ENCODE results near the gene EPB41L5. TPM values are rescaled to one million over a fixed set of nuclear protein-coding genes. Genes with fewer than 3 reads are reported as not detected.
A peak's percentile ranks its signal among the peaks of the same experiment; 100 is the strongest.
"Not testable (repeated sequence)": the region's sequence is repeated elsewhere in the genome, so short reads cannot be mapped to it uniquely, and the experiment has no call there.

EPB41L5 gene
- total RNA-seq, 1 experiment from 2014 or later = 5.0 TPM

DNA sequence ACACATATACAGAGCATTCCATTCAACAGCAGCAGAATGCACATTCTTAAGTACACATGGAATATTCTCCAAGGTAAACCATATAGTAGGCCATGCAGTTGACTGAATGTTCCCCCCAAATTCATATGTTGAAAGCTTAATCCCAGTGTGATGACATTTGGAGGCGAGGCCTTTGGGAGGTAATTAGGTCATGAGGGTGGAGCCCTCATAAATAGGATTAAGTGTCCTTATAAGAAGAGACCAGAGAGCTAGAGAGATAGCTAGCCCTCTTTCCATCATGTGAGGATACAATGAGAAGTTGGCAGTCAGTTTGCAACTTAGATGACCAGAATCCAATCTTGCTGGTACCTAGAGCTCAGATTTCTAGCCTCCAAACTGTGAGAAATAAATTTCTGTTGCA lies 182.7 kb downstream of the EPB41L5 start:
- DNase-seq (ENCODE audit: low read depth) = no peak

DNA sequence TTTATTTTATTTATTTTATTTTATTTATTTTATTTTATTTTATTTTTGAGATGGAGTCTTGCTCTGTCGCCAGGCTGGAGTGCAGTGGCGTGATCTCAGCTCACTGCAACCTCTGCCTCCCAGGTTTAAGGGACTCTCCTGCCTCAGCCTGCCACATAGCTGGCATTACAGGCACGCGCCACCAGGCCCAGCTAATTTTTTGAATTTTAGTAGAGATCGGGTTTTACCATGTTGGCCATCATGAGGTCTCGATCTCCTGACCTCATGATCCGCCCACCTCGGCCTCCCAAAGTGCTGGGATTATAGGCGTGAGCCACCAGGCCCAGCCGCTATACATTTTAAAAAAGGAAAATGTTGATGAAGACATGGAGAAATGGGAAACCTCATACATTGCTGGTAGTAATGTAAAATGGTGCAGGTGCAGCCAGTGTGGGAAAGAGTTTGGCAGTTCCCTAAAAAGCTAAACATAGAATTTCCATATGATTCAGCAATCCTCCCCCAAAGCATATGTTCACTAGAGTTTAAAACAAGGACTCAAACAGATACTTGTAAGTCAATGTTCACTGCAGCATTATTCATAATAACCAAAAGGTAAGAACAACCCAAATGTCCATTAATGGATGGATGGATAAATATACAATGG lies 187.1 kb downstream of the EPB41L5 start:
- not testable (repeated sequence) for DNase-seq (ENCODE audit: low read depth)

DNA sequence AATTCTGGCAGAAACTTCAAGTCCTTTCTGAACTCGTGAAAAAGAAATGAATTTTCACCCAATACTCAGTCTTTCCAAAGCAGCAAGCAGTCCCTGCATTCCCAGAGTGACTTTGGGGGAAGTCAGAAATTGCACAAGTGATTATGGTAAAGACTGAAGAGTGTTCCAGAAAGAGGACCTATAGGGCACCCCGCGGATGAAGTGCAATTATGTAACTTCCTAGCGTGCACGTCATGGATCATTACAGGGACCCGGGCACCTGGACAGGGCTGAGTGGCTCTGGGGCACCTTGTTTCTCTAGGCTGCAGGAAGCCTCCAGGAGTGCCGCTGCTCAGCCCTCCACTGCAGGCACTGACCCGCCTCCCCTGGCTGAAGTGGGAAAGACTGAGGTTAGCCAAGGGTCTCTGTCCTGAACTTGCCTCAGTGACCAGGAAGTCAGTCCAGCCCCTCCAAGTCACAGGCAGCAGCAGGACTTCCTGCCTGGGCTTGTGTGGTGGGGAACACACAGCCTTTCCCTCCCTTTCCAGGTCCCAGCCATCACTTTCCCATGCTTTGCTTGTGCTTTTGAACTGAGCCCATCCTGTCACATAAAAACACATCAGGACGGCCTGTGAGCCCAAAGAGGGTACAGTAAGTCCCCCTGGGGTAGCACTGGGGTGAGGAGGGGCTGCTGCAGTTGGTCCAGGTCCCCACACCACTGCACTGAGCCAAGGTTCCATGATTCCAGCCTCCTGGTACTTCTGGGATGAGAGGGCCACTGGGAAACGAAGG lies 190.6 kb downstream of the EPB41L5 start:
- DNase-seq (ENCODE audit: low read depth) = no peak

DNA sequence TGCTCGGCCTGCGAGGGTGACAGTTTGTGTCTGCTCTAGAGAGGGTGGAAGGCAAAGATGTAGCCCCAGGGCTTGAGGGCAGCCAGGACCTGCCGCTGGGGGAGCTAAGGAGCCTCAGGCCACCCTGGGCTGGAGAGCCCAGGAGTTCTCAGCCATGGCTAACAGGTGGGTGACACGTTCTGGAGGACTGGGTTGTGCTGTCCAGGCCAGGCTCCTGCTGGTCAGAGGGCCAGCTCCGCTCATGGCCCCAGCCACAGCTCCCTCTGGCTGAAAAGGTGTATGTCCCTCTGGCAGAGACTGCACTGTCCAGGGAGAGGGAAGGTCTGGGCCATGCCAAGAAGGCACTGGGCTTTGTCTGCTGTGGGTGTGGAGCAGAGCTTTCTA lies 191.1 kb downstream of the EPB41L5 start:
- DNase-seq (ENCODE audit: low read depth) = no peak

DNA sequence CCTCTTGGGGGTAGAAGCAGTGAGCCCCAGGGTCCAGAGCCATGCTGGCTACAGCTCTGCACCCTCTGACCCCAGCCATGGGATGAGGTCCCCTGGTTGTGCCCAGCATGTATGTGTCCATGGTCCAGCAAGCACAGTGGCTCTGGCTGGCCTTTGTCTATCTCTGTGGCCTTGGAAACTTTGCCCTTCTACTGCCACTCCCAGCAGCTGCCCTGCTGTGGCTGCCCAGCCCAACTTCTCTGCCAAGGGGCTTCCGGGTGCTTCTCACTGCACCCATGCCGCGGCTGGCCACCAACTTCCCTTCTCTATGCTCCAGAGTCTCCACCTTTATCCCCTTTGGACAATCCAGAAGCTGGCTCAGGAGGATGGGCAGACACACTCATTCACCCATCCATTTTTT lies 191.5 kb downstream of the EPB41L5 start:
- no peak for DNase-seq (ENCODE audit: low read depth)

DNA sequence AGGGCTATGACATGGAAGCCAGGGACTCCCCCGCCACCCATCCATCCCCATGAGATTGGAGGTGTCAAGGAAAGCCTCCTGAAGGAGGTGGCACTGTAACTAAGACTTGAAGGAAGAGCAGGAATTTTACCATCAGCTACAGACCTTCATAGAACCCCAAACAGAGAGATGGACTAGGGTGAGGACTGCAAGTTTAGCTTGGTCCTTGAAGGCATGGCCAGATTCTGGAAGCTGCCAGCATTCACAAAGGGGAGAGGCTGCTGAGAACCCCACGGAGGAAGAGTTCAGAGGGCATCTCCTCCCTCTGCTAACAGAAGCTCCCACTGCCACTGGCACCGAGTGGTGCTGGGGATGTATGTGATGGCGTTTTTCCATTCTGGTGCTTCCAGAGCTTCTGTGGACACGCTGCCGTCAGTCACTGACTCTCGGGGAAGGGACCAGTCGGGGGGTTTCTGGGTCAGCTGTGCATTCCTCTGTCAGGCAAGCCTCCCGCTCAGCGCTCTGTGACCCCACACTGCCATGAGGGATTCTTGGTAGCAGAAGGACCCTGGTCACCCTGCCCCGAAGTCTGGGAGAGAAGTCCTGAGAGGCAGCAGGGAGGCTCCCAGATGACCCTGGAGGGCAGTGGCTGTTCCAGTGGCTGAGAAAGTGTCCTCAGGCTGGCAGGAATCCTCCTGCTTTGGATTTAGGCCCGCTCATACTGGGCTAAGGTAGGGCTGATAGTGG lies 192.2 kb downstream of the EPB41L5 start:
- DNase-seq (ENCODE audit: low read depth) = no peak

DNA sequence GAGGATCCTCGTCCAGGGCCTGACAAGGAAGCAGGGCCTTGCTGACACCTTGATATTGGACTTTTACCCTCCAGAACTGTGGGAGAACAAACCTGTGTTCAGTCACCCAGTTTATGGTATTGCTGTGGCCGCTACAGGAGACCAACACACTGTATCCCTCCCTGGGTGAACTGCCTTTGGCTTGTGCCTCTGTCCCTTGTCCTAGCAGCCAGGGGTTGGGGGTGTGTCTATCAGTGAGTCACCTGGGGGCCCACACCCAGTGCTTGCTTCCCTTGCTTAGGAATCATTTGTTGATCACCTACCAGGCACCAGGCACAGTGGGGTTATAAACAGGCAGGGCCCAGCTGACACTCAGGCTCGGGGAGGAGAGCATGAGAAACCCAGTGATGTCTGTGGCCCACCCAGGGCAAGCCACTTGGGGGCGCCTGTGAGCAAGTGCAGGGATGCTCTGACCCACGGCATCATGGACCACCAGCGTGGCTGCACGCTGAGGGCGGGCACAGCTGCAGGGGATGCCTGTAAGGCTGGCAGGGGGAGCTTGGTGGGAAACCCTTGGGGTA lies 193.2 kb downstream of the EPB41L5 start:
- DNase-seq (ENCODE audit: low read depth) = peak; percentile 15

DNA sequence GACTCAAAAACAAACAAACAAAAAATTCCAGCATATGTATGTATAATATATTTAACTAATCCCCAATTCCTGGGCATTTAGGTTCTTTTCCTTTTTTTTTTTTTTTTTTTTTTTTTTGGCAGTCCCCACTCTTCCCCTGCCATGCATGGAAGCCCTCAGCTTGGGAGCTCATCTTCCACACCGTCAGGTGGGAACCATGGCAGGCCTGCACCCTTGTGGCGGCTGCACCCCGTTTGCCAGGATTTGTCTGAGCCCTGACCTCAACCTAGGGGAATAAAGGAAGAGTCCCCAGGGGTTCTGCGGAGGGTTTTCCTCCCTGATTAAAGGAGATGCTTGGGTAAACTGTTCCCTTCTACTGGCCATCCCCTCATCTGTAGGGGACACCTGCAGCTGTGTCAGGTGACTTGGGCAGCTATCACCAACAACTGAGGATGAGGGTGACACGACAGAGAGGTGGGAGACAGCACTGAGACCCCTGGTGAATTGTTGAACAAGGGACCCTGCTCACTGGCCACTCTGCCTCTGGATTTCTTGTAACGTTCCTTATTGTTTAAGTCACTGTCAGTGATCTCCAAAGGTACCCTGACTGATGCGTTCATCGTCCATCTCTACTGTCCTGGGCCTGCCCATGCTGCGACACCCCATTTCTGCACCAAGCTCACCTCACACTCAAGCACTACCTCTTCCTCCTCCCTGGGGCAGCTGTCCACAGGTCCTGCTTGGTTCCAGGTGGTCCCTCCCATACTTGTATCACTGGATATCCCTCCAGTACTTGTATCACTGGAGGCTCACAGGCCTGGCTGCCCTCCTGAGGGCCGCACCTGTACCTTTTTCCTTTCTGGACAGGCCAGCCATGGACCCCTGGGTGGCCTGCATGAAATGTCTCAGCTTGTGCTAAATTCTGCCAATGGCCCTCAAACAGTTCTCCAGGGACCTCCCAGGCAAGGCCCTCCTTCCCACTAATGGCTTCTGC lies 195.8 kb downstream of the EPB41L5 start:
- no peak for DNase-seq (ENCODE audit: low read depth)

DNA sequence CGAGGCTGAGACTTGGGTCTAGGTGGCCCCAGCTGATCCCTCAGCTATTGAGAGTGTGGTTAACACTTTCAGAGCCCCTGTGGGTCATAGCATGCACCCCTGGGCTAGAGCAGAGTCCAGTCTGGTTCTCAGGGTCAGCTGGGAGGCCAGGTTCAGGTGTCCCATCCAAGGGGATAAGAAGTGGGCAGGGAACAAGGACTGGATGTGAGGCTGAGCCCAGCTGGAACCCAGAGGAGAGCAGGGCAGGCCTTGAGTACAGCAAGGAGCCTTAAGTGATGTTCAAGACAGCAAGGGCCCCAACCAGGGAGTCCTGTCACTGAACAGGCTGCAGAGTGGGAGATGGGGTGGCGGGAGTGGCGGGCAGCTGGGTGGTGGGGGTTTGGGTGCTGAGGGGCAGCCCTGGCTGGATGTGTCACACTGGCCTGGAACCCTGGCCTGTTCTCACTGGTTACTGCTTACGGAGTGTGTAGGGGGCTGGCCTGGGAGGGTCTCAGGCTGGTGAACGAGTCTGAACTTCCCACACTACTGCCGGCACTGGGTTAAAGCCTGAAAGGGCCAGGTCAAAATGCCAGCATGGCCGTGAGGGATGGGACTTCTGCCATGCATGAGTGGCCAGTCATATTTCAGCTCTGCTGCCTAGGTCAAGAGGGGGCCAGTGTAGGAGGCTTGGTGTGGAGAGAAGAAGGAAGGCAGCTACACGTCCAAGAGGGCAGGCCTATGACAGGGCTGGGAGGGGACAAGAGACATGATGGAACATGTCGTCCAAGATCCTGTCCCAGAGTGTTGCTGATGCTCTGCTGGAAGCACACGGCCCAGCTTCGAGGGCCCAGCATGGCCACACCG lies 196.8 kb downstream of the EPB41L5 start:
- DNase-seq (ENCODE audit: low read depth) = no peak

DNA sequence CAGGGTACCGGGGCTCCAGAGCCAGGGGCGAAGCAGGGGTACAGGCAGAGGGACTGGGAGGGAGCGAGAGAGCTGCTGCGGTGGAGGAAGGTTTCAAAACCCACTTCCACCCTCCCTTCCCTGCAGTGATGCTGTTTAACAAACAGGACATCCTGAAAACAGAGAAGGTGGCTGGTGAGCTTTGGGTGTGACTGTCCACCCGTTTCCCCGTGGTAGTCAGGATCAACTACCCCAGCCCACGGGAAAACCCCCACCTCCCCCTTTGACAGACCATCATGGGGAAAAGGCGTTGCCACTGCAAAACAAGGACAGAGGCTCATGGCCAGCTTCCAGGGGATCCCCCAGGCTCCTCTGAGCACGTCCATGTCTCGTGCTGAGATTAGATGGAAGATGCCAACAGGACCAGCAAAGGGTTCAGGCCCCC lies 197.4 kb downstream of the EPB41L5 start:
- DNase-seq (ENCODE audit: low read depth) = no peak

DNA sequence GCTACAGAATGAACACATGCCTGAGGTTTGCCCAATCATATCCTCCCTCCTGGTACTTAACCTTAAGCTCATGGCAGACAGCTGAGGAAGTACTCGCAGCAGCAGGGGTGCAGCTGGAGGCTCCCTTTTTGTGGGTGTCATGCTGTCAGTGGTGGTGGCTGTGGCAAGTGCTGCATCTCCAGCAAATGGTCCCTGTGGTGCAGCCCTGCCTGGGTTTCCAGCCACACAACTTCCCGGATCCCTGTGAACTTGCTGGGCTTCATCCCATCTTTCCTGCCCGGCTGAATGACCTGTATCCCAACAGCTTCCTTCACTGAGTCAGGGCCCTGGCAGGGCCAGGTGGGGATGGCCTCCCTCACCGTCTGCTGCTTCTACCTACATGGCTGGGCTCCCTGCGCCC lies 205.3 kb downstream of the EPB41L5 start:
- no peak for DNase-seq (ENCODE audit: low read depth)

DNA sequence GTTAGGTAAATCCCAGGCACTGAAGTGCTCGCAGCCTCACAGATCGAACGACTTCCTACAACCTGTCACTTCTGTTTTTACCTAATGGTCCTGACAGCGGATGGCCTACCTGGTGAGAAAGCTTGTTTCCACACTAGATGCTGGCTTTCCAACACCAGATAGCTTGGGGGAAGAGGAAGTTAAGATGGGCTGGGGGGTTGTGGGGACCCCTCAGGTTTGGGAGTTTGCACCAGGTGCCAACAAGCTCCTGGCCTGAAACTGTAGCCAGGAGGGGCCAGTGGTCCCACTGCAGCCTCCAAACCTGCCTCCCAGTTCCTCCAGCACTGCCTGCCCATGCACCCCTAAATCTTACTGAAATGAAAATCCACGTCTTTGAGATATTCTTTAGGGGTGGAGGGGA lies 206.4 kb downstream of the EPB41L5 start:
- no peak for DNase-seq (ENCODE audit: low read depth)

DNA sequence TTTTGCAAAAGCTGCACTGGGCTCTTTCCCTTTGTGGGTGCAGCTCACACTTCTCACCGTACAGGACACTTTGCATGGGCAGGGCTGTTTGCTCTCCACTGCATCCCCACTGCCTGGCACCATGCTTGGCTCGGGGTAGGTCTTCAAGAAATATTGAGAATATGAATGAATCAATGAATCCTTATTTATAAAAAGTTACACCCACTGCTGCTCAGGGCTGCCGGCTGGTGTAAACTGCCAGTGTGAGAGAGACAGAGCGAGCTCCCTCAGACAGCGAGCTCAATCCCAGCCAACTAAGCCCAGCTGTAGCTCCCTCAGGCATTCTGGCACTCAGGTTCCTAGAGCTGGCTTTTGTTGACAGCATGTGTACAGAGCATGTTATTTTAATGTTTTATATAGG lies 206.9 kb downstream of the EPB41L5 start:
- DNase-seq (ENCODE audit: low read depth) = no peak

DNA sequence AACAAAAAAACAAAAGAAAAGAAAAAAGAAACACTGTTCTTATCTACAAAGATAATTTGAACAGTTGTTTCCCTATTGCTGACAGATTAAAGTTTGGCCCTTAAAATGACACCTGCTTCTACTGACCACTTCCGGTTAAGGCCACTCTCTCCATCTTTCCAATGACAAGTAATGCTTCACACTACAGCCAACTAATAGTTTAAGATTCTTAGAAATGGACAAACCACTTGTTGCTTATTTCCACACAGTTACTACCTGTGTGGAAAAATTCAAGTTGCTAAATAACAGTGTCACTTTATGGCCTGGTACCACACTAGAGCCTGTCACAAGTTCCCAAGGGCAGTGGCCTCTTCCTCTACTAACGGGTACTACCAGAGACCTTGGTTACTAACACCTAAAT lies 207.9 kb downstream of the EPB41L5 start:
- no peak for DNase-seq (ENCODE audit: low read depth)

DNA sequence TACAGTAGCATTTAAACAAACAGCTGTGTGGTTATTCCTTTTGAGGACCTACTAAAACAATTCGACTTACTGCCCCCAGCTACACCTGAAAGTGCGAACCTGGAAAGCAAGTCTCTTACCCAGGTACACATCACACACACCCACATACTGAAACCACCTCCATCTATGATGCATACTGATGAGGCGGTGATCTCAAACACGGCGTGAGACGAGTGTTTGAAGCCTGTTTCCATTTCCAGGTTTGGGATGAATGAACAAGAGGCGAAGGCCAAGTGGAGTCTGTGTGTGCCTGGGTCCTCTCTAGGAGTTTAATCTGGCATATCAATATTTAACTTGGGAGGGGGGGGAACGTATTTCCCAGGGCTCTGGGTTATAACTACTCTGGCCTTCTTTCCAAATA lies 208.7 kb downstream of the EPB41L5 start:
- no peak for DNase-seq (ENCODE audit: low read depth)

DNA sequence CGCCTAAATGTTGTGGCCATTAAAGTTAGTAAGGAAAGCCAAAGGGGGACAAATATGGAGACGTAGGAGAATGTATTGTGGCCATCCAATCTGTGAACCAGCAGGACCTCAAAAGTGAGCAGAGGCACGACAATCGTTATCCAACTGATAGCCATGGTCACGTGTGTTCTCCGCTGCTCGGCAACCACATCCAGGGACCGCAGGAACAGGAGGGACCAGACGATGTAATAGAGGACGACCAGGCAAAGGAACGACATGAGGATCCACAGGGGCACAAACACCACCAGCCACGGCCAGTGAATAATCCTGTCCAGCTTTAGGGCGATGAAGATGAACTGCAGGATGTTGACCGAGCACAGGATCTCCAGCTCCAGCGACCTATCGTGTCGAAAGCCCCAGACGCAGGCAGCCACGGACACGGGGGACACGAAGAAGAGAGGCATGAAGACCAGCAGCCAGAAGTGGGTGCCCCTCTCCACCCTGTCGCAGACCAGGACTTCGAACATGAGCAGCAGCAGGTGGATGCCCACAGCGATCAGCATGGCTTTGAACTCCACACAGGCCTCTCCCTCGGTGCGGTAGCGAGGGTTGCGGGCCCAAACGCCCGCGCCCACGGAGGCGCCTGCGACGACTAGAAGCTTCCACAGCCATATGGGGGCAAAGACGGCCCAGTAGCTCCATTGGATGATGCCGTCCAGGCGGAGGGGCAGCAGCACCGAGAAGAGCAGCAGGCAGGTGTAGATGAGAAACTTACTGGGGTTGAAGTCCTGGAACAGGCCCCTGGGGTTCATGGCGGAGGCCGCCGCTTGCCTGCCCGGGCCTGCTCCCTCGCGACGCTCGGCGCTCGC lies 209.5 kb downstream of the EPB41L5 start:
- DNase-seq (ENCODE audit: low read depth) = no peak

DNA sequence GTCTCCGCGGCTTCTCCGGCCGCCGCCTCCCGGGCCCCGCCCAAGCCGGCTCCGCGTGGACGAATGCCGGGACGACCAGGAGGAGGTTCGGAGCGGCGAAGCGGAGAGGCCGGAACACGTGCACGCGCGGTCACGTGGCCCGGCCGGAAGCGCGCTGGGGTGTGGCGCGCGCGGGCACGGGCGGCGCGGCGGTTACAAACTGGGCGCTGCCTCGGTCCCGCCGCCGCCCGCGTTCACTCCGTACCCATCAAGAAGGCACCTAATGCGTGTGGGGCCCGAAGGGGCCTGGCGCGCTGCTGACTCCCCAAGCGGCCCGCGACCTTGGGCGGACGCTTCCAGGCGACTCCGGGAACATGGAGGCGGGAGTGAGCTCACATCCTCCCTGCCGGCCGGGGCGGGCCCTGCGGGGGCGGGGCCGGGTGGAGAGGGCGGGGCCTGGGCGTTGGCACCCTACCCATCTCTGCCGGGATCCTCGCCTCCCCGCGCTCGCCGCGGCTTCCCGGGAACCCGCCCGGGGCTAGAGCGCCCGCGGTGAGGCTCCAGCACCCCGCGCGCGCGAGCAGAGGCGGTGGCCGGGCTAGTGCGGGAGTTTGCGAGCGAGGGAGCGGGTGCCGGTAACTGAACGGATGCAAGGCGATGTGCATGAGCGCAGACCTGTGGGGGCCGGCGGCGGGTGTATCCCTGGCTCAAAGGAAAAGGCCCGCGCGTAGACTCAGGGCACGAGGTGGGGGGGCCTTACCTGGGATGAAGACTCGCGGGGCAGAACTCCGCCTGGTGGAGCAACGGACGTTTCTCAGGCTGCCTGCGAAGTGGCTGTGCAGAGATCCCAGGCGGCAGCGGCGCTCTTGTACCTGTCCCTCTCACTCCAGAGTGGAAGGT lies 210.4 kb downstream of the EPB41L5 start, which contains the start of gene TMEM185B:
TMEM185B (minus strand) TSS at position 367 of the 879 bp plus-strand sequence. CDS start 424 bp downstream, outside the sequence.
- DNase-seq (ENCODE audit: low read depth) = peak; percentile 73

DNA sequence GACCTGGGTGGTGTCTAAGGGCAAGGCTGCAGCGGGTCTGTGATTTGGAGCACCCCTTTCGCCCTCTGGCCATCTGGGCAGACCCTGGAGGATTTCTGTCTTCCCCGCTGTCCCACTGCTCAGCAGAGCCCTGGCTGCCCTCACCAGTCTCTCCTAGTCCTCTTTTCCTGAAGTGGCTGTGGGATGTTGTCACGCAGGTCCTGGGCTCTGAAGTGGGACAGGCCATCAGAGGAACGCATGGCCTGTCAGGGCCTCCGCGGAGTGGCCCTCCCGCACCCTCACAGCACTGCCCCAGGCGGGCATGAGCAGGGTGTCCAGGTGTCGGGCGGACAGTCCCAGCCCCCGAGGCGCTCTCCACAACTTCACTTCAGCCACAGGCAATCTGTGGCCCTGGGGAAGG lies 211.4 kb downstream of the EPB41L5 start:
- no peak for DNase-seq (ENCODE audit: low read depth)

All from HT1080 (cell line).